GM19238 (cell line): ENCODE data around the gene MARCHF9.
"Not testable (repeated sequence)": the region's sequence is repeated elsewhere in the genome, so short reads cannot be mapped to it uniquely, and the experiment has no call there.

Experiments used
- DNase-seq: peaks from one replicate; pipeline ENCODE4 v3.0.0; 2011; ENCODE audit warnings: low spot score; ENCODE audit not compliant: insufficient read length

Gene MARCHF9, protein sequence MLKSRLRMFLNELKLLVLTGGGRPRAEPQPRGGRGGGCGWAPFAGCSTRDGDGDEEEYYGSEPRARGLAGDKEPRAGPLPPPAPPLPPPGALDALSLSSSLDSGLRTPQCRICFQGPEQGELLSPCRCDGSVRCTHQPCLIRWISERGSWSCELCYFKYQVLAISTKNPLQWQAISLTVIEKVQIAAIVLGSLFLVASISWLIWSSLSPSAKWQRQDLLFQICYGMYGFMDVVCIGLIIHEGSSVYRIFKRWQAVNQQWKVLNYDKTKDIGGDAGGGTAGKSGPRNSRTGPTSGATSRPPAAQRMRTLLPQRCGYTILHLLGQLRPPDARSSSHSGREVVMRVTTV

DNA sequence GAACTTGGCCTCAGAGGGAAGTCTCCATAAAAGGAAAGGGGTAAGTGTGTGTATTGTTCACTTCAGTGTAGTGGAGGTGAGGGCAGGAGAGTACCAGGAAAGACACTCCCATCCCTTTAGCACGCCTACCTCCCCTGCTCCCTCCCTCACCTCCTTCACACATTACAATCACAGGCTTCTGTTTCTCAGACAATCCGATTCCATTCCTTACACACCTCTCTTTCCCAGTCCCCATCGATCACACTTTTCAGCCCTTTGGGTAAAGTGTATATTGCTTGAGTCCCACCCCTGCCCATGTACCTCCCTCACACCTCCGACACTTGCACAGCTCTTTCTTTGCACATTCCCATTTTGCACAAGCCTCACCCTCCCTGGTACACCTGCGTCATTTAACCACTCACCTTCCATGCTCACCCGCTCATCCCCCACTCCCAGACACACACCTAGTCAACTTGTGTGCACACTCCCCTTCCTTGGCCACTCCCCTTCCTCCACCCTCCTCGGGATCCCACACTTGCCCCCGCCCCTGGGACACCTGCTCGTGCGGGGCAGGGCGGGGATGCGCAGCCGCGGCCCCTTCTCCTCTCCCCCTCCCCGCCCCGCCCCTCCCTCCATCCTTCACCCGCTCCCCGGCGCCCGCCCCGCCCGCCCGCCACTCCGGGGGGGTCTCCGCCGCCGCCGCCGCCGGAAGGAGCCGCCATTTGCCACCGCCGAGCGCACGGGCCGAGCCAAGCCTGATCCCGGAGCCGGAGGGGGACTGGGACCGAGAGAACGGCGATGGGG, at the start of gene MARCHF9:
Gene MARCHF9, plus strand, starts transcription at position 693 of the 783 bp plus-strand sequence. CDS start 426 bp downstream, outside the sequence.
- peak; percentile 81 for DNase-seq

DNA sequence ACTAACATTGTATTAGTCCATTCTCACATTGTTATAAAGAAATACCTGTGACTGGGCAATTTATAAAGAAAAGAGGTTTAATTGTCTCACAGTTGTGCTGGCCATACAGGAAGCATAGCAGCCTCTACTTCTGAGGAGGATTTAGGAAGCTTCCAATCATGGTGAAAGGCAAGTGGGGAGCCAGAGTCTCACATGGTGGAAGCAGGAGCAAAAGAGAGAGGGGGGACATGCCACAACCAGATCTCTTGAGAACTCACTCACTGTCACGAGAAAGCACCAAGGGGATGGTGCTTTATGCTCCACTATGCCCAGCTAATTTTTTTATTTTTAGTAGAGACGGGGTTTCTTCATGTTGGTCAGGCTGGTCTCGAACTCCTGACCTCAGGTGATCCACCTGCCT, 47.7 kb upstream of the MARCHF9 start:
- DNase-seq, result no peak

DNA sequence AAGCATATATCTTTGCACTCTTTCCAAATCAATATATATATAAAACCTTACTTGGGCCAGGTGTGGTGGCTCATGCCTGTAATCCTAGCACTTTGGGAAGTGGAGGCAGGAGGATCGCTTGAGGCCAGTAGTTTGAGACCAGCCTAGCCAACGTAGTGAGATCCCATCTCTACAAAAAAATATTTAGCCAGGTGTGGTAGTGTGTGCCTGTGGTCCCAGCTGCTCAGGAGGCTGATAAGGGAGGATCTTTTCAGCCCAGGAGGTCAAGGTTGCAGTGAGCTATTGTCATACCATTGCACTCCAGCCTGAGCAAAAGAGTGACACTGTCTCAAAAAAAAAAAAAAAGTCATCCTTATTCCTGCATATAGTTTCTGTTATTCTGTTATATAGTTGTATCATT, 46.6 kb upstream of the MARCHF9 start:
- no peak for DNase-seq

DNA sequence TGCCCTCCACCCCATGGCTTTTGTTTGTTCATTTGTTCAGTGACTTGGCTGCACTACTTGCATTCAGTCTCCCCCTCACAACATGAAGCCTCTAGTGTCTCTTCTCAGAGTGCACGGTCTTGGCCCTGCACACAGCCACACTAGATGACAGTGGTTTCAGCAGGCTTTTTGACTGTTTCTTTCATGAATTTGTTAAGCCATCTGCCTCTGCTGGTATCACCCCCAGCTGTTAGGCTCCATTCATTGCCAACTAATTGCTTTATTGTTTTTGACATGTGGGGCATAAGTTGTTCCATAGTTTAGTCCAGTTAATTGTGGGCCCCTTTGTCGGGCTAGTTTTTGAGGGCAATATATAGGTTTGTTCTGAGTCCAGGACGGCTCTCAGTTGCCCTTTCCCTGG, 42.2 kb upstream of the MARCHF9 start:
- DNase-seq, result no peak

DNA sequence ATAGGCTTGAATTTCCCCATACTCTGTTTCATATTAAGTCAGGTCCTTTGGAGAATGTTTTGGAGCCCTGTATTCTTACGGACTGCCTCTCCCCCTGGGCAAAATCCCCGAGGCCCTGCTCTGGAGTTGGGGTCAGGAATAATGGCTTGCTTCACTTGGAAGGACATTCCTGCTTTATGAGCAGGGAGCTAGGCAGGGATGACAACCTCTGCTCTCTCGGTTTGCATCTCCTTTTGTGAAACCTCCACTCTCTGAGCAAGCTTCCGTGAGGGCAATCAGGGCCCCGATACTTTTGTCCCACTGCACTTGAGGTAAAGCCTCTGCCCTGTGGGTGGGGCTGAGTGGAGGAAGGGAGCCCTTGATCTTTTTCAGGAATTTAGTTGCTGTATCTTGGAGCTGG, 41.7 kb upstream of the MARCHF9 start:
- no peak for DNase-seq

DNA sequence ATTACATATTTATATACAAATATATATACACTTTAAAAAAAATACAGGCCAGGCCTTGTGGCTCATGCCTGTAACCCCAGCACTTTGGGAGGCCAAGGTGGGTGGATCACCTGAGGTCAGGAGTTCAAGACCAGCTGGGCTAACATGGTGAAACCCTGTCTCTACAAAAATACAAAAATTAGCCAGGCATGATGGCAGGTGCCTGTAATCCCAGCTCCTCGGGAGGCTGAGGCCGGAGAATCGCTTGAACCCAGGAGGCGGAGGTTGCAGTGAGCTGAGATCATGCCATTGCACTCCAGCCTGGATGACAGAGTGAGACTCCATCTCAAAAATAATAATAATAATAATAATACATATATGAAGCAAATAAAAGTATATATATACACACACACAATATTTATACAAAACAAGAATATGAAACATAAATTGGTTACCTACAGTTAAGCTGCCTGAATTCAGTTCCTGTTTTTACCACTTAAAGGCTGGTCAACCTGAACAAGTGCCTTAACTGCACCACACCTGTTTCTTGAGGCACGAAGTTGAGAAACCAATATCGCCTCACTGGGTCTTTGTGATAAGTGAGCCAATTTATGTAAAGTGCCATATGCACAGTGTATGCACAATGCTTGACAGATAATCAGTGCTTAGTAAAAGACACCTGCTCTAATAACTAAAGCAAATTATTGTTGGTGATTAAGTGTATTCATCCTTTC, 39.7 kb upstream of the MARCHF9 start:
- not testable (repeated sequence) for DNase-seq

DNA sequence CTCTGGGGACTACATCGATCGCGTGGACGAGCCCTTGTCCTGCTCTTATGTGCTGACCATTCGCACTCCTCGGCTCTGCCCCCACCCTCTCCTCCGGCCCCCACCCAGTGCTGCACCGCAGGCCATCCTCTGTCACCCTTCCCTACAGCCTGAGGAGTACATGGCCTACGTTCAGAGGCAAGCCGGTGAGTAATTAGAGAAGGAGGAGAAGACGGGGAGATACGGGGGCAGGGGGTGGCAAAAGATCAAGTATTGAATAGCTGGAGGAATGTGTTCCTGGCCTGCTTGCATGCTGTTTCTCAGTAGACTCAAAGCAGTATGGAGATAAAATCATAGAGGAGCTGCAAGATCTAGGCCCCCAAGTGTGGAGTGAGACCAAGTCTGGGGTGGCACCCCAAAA, 39.1 kb upstream of the MARCHF9 start:
- no peak for DNase-seq

DNA sequence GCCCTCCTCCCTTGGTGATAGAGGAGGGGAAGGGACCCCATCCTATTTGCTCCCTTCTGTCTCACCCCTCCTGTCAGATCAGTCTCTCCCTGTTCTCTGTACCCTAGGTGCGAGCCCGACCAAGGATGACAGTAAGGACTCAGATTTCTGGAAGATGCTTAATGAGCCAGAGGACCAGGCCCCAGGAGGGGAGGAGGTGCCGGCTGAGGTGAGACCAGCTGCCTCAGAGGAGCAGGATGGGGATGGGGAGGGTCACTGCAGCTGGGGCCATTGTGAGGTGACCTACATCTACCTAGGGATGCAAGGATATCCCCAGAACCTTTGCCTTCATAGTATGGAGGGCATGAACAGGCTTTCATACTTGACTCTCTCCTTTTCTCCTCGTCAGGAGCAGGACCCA, 38.6 kb upstream of the MARCHF9 start:
- DNase-seq, result no peak

DNA sequence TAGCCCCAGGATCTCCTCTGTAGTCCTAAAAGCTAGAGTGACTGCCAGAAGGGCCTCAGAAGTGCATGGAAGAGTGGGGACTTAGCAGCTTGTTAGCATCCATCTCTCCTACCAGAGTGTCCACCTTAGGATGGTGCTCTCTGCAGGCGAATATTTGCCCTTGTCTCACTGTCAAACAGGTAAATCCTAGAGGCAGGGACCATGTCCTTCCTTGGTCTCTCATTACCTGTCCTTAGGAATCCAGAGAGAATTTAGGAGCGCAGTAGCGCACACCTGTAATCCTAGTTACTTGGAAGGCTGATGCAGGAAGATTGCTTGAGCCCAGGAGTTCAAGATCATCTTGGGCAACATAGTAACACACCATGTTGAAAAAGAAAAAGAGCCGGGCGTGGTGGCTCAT, 37.8 kb upstream of the MARCHF9 start:
- DNase-seq, result no peak

DNA sequence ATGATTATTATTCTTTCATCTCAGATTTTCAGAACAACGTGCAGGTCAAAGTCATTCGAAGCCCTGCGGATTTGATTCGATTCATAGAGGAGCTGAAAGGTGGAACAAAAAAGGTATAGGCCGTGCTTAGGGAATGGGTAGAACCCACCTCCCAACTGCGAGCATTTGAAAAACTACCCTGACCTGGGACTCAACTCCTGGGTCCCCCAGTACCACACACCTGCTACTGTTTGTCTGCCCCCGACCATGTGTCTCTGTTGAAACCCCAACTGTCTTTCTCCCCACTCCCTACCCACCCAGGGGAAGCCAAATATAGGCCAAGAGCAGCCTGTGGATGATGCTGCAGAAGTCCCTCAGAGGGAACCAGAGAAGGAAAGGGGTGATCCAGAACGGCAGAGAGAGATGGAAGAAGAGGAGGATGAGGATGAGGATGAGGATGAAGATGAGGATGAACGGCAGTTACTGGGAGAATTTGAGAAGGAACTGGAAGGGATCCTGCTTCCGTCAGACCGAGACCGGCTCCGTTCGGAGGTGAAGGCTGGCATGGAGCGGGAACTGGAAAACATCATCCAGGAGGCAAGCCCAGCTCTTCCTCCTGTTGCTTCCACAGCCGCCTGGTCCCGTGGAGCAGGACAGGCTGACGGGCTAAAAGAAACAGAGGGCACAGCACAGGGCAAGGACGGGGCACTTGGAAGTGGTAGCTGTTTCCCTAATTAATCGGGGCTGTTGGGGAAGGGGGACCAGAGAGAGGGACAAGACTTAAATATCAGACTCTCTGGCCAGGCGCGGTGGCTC, 36.9 kb upstream of the MARCHF9 start:
- DNase-seq, result no peak

DNA sequence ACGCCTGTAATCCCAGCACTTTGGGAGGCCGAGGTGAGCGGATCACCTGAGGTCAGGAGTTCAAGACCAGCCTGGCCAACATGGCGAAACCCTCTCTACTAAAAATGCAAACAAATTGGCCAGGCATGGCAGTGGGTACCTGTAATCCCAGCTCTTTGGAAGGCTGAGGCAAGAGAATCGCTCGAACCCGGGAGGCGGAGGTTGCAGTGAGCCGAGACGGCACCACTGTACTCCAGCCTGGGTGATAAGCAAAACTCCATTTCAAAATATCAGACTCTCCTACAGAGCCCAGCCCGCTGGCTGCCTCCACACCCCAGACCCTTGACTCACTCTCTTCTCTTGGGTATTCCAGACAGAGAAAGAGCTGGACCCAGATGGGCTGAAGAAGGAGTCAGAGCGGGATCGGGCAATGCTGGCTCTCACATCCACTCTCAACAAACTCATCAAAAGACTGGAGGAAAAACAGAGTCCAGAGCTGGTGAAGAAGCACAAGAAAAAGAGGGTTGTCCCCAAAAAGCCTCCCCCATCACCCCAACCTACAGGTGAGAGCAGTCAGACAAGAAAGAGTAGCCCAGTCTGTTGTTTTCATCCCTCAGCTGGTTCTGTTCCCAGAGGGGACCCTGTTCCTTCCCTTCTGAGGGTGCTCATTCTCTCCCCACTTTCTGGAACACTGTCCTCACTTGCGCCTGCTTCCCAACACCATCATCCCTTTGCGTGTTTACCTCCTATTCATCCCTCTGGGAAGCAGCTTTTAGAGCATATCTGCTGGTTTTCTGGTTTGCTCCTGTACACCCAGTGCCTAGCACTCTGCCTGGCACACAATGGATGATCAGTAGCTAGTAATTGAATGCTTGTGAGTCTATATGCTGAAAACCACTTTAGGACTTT, 36.0 kb upstream of the MARCHF9 start:
- no peak for DNase-seq

DNA sequence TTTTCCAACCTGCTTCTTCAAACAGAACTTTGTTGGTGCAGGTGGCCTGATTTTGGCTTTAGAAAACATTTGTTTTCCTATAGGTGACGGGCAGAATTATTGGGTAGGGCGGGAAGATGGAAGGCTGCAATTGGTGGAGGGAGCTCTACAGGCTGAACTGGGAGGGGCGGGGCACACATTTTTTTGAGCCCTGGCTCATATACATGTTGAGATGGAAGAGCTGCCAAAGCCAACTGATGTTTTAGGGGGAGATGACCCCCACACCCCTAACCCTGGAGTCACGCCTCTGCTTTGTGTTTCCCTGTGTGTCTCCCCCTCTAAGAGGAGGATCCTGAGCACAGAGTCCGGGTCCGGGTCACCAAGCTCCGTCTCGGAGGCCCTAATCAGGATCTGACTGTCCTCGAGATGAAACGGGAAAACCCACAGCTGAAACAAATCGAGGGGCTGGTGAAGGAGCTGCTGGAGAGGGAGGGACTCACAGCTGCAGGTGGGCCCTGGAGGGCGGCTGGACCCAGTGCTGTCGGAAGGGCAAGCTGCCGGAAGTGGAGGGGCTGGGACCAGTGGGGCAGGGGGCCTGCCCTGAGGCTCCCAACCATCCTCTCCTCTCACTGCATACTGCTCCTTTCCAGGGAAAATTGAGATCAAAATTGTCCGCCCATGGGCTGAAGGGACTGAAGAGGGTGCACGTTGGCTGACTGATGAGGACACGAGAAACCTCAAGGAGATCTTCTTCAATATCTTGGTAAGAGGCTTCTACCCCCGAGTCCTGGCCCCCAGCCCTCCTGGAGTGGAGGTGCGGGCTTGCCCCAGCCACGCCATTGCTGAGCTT, 34.9 kb upstream of the MARCHF9 start:
- DNase-seq, result no peak

DNA sequence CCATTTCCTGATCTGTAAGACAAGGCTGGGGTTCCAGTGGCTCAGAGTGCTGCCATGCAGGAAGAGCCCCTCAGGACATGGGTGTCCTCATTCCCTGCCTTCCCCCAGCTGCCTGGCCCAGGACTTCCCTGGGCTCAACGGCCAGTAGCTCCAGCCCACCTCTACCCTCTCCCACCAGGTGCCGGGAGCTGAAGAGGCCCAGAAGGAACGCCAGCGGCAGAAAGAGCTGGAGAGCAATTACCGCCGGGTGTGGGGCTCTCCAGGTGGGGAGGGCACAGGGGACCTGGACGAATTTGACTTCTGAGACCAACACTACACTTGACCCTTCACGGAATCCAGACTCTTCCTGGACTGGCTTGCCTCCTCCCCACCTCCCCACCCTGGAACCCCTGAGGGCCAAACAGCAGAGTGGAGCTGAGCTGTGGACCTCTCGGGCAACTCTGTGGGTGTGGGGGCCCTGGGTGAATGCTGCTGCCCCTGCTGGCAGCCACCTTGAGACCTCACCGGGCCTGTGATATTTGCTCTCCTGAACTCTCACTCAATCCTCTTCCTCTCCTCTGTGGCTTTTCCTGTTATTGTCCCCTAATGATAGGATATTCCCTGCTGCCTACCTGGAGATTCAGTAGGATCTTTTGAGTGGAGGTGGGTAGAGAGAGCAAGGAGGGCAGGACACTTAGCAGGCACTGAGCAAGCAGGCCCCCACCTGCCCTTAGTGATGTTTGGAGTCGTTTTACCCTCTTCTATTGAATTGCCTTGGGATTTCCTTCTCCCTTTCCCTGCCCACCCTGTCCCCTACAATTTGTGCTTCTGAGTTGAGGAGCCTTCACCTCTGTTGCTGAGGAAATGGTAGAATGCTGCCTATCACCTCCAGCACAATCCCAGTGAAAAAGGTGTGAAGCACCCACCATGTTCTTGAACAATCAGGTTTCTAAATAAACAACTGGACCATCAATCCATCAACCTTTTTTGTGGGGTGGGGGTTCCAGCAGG, 34.0 kb upstream of the MARCHF9 start:
- no peak for DNase-seq

DNA sequence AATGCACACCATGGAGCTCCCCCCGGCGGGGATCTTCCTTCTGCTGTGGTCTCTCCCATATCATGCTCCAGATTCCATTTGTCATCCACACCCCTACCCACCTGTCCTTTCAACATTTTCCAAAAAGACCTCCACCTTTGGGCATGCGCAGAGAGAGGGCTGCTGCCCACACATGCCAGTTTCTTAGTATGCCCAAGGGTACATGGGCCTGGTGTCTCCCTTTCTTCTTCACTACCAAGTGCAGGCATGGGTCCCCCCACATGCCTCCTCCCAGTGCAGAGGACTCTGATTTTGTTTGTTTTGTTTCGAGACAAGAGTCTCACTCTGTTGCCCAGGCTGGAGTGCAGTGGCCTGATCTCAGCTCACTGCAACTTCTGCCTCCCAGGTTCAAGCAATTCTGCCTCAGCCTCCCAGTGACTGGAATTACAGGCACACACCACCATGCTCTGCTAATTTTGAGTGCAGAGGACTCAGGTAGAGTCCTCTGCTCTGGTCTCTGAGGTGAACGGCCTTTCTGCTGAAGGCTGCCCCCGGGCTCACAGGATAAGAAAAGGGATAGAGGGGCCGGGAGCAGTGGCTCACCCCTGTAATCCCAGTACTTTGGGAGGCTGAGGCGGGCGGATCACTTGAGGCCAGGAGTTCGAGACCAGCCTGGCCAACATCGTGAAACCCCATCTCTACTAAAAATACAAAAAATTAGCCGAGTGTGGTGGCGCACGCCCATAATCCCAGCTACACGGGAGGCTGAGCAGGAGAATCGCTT, 32.9 kb upstream of the MARCHF9 start:
- not testable (repeated sequence) for DNase-seq

DNA sequence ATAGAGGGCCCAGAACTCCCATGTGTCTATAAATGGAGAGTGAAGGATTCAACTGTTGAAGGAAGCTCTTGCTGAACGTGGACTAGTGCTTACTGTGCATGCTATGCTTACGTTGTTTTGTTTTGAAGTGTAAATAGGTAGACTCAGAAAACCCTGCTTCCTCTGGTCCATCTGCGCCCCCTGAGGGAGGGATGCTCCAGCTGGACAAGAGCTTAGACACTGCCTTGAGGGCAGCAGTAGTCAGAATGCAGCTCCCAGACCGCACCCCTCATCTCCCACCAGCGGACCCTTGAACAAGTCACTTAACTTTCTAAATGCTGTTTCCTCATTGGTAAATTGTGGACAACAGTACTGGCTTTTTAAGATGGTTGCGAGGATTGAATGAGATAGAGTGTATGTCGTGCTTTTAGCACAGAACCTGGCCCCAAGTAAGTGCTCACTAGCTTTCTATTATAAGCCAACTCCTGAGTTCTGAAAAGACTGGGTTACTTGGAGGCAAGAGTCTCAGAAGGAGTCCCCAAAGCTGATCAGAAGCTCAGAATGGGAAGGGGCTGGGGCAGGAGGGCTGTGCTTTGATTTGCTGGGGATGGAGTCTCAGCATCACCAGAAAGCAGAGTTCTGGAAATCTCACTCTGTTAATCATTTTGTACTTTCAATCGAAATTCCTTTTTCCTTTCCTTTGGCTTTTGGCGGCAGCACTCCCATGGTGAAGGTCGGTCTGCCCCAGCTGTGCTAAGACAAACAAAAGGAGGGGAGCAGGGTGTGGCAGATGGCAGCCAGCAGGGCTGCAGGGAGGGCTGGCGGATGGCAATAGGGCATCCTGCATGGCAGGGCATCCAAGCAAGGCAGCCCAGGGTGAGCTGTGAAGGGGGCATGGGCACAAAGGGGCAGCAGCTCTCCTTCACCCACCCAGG, 31.9 kb upstream of the MARCHF9 start:
- no peak for DNase-seq

DNA sequence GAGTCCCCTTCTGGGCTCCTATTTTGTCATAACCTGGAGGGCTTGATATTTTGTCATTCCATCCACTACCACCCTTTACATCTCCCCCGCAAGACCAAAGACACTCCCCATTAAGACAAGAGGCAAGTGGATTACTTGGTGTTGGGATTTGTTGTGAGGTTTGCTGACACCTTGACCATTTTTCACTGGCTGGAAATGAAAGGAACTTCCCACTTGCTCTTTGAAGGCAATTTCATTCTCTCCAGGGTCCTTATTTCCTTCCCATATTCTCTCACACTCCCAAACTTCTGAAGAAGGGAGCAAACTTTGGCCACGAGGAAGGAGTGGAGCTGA, 31.3 kb upstream of the MARCHF9 start:
- no peak for DNase-seq
